GM12878 (cell line): ENCODE results near the gene CLEC2A. TPM values are rescaled to one million over a fixed set of nuclear protein-coding genes. Genes with fewer than 3 reads are reported as not detected.

Experiments
- ATAC-seq: fragments of 200-7000 bp; cut with Tn5 transposase; 3 replicates; pipeline ENCODE4 v1.9.1; 2020; ENCODE audit warnings: mild to moderate bottlenecking, moderate library complexity
- BruUV-seq: library from RNA; stranded (reverse); fragments of 400-500 nt; replicated peaks from 2 replicates; lab custom pipeline; 2021; lab: Mats Ljungman, UMichigan
- CTCF ChIA-PET: fragments of 300-600 bp; sonication (Branson Sonifier 250); formaldehyde crosslinking; extraction: SDS; loops from one replicate; lab custom pipeline; 2021; ENCODE audit warnings: inconsistent platforms; lab: Yijun Ruan, JAX
- POLR2A ChIA-PET: fragments of 350-600 bp; formaldehyde crosslinking; extraction: SDS; loops from one replicate; lab custom pipeline; 2021; ENCODE audit warnings: inconsistent platforms; lab: Charles Lee
- RAD21 ChIA-PET: fragments of 300-600 bp; sonication (Branson Sonifier 250); formaldehyde crosslinking; loops from one replicate; lab custom pipeline; 2023; ENCODE audit warnings: antibody characterized with exemption; ENCODE audit not compliant: unreplicated experiment; lab: Charles Lee
- SMC1A ChIA-PET: fragments of 300-600 bp; sonication (Branson Sonifier 250); formaldehyde crosslinking; loops from one replicate; lab custom pipeline; 2023; ENCODE audit not compliant: unreplicated experiment, uncharacterized antibody; lab: Charles Lee
- DNase-seq: peaks from one replicate; pipeline ENCODE4 v3.0.0-alpha.2; 2011; ENCODE audit warnings: low read depth, low spot score
- FAIRE-seq: peaks from 3 replicates; lab custom pipeline; 2011; peaks lifted over from hg19 to GRCh38; lab: Jason Lieb, UNC
- H2AFZ ChIP-seq: 2 replicates; pipeline ENCODE4 v1.6.0; 2011; ENCODE audit warnings: low read depth, low read length, control low read depth; ENCODE audit not compliant: control insufficient read depth
- H3K27ac ChIP-seq: 2 replicates; pipeline ENCODE4 v1.5.1; 2011; ENCODE audit warnings: control low read depth; ENCODE audit not compliant: control insufficient read depth, insufficient read depth
- H3K27me3 ChIP-seq, 2 experiments: replicated peaks in 1 of 2; 2 replicates each; pipeline versions ENCODE4 v1.6.0 to v1.6.1; 2011; ENCODE audit warnings: low read length in 1 of 2; ENCODE audit not compliant: control insufficient read depth in 2 of 2, insufficient read depth in 2 of 2
- H3K36me3 ChIP-seq, 2 experiments: 2 replicates each; pipeline ENCODE4 v1.5.1; 2011; ENCODE audit warnings: low read length in 1 of 2; ENCODE audit not compliant: control insufficient read depth in 2 of 2, insufficient read depth in 2 of 2
- H3K4me1 ChIP-seq: 2 replicates; pipeline ENCODE4 v1.6.1; 2011; ENCODE audit warnings: mild to moderate bottlenecking, low read length, moderate library complexity, mixed read lengths; ENCODE audit not compliant: control insufficient read depth, insufficient read depth
- H3K4me2 ChIP-seq: 2 replicates; pipeline ENCODE4 v1.6.0; 2011; ENCODE audit warnings: control low read depth; ENCODE audit not compliant: control insufficient read depth, insufficient read depth
- H3K4me3 ChIP-seq: fragments of 200-600 bp; sonication (generic); 2 replicates; pipeline ENCODE4 v1.5.1; 2016
- H3K79me2 ChIP-seq: 2 replicates; pipeline ENCODE4 v1.6.0; 2011; ENCODE audit warnings: low read length; ENCODE audit not compliant: control insufficient read depth, insufficient read depth
- H3K9ac ChIP-seq: 2 replicates; pipeline ENCODE4 v1.8.0; 2011; ENCODE audit warnings: low read length, control low read depth, mixed read lengths; ENCODE audit not compliant: control insufficient read depth, insufficient read depth
- H3K9me3 ChIP-seq: replicated peaks from 3 replicates; pipeline ENCODE4 v1.5.1; 2011; ENCODE audit warnings: mild to moderate bottlenecking, low read length; ENCODE audit not compliant: control insufficient read depth, insufficient read depth
- H4K20me1 ChIP-seq: 2 replicates; pipeline ENCODE4 v1.6.0; 2011; ENCODE audit not compliant: control insufficient read depth, insufficient read depth
- CBX3 ChIP-seq: fragments of 200-600 bp; sonication (generic); IDR thresholded peaks from 2 replicates; pipeline ENCODE4 v1.6.1; 2016; ENCODE audit warnings: low read depth, borderline replicate concordance
- IRF5 ChIP-seq: fragments of 450-650 bp; IDR thresholded peaks from 2 replicates; pipeline ENCODE4 v1.6.1; 2017; ENCODE audit warnings: borderline replicate concordance
- PML ChIP-seq: IDR thresholded peaks from 2 replicates; pipeline ENCODE4 v1.6.1; 2012; ENCODE audit warnings: low read length, inconsistent platforms
- POLR2A ChIP-seq: IDR thresholded peaks from 2 replicates; pipeline ENCODE4 v1.6.1; 2011; ENCODE audit warnings: low read depth, mild to moderate bottlenecking, low read length
- WGBS: methylation state at CpG from one replicate; pipeline ENCODE4 v1.1.6; 2016; ENCODE audit warnings: low lambda C conversion rate; ENCODE audit not compliant: insufficient replicate concordance, insufficient coverage; ENCODE audit errors: missing lambda C conversion rate; 5-methylcytosine and 5-hydroxymethylcytosine counted together
- in situ Hi-C: fragments of 300-500 bp; cut with MboI; formaldehyde crosslinking; loops from 9 replicates; pipeline ENCODE4 v1.14.3; 2018; ENCODE audit warnings: mixed read lengths
- intact Hi-C: fragments of 100-400 bp; cut with micrococcal nuclease; formaldehyde crosslinking; loops from one replicate; pipeline ENCODE4 v1.14.2; 2022; ENCODE audit not compliant: unreplicated experiment
- polyA plus RNA-seq, 11 experiments: library from polyadenylated mRNA; depleted of rRNA in 4 of 11; unstranded in 6 of 11; stranded (reverse) in 5 of 11; fragments of >200 nt; fragmentation: Nextera tagmentation in 4 of 11; fragmentation: Illumina TruSeq in 1 of 11; extraction: Ambion mirVana in 4 of 11; extraction: Trizol in 1 of 11; gene quantifications; 1 replicate in 1 of 11; 2 replicates in 10 of 11; pipeline versions ENCODE4 v1.2.1 to v1.2.3, GENCODE V29; 2011 to 2016; ENCODE audit warnings: inconsistent platforms in 2 of 11, missing spikeins in 2 of 11, low read depth in 1 of 11
- total RNA-seq, 4 experiments: library from RNA; depleted of rRNA in 3 of 4; stranded (reverse); fragments of >200 nt in 3 of 4; fragmentation: Illumina TruSeq in 1 of 4; extraction: Trizol in 1 of 4; gene quantifications; 2 replicates each; pipeline versions ENCODE4 v1.2.1 to v1.2.3, GENCODE V29; 2013 to 2021
- TF ChIP-seq, protein P1 (sequence below): fragments of 450-650 bp; IDR thresholded peaks from 2 replicates; pipeline ENCODE4 v1.6.1; 2017; ENCODE audit warnings: mild to moderate bottlenecking

CLEC2A gene
- total and polyA plus RNA-seq, 10 of the 15 experiments (the other 5 are each of a cell fraction or from before 2014, with no cell fraction given), result not detected

- SMC1A ChIA-PET, result no interaction called here
- no peak for DNase-seq
- Histone ChIP-seq H3K27me3 (no peaks in the 10 kb centered on the region), H3K79me2 (no peaks in the 10 kb centered on the region), H2AFZ (no peak overlapping the region), H3K27ac (no peak overlapping the region), H3K4me2 (no peak overlapping the region), H3K9me3 (no peaks in the 10 kb centered on the region; the same call in 2 of the 3 replicates), H3K9ac (no peak overlapping the region), H3K4me3 (no peak overlapping the region), H3K36me3 (no peaks in the 10 kb centered on the region), H4K20me1 (no peaks in the 10 kb centered on the region), H3K4me1 (no peaks in the 10 kb centered on the region)
- WGBS, result 16% methylated on average over 2 of the region's 2 CpGs
- no peak for ATAC-seq
- no TSS peak for BruUV-seq
- RAD21 ChIA-PET, result no interaction called here
- in situ Hi-C loops, result no loop called here
- intact Hi-C loops, result no loop called here
- CTCF ChIA-PET, result interaction anchor here (1.4 kb wide), 1 partner anchor 9 kb away, joined by 4 read pairs; no protein-coding TSS in a partner anchor
- TF ChIP-seq PML (no peak), CBX3 (no peak), IRF5 (no peak), POLR2A (no peak)
- TF ChIP-seq, protein P1, sequence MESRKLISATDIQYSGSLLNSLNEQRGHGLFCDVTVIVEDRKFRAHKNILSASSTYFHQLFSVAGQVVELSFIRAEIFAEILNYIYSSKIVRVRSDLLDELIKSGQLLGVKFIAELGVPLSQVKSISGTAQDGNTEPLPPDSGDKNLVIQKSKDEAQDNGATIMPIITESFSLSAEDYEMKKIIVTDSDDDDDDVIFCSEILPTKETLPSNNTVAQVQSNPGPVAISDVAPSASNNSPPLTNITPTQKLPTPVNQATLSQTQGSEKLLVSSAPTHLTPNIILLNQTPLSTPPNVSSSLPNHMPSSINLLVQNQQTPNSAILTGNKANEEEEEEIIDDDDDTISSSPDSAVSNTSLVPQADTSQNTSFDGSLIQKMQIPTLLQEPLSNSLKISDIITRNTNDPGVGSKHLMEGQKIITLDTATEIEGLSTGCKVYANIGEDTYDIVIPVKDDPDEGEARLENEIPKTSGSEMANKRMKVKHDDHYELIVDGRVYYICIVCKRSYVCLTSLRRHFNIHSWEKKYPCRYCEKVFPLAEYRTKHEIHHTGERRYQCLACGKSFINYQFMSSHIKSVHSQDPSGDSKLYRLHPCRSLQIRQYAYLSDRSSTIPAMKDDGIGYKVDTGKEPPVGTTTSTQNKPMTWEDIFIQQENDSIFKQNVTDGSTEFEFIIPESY, result no peak
- FAIRE-seq, result no peak
- POLR2A ChIA-PET, result no interaction called here
These were observed 37.5 kb upstream of the CLEC2A start for GRCh38 chr12:9969673-9970072.
